ENCODE measurements around the gene LUZP1.
A peak's percentile ranks its signal among the peaks of the same experiment; 100 is the strongest.

The LUZP1 gene

DNA sequence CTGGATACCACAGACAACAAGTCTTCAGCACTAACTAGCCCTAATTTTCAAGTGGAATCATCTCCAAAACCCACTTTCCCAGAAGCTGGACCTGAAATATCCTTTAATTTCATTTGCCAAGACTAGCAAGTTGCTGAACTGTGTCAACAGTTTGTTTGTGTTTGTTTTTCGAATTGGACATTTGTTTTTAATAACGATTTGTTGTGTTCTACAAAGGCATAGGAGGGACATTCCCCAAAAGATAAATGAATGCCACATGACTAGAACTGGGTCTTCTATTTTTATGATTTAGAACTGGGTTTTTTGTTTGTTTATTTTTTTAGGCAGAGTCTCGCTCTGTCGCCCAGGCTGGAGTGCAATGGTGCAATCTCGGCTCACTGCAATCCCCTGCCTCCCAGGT is 17.9 kb downstream of the LUZP1 start:
- DNase-seq (ENCODE audit: low read depth) = no peak

- DNase-seq (ENCODE audit: low read depth) = no peak
Measured at GRCh38 chr1:23150125-23150524, 18.5 kb downstream of the LUZP1 start.

DNA sequence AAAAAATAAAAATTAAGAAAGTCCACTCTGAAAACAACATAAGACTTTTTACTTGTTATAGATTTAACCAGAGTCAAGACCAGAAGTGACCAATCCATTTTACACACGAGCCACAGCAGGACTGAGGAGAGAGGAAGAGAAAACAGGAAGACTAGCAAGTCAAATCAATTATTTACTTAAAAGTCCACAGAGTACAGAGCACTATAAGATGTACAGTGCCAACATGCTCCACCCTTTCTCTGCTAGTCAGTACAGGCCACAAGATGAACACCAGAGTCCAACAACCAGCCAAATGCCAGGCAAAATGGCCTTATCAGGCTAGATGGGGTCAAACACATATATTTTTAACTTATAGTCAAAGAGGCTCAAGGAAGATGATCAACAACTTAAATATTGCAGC is 19.5 kb downstream of the LUZP1 start:
- no peak for DNase-seq (ENCODE audit: low read depth)

DNA sequence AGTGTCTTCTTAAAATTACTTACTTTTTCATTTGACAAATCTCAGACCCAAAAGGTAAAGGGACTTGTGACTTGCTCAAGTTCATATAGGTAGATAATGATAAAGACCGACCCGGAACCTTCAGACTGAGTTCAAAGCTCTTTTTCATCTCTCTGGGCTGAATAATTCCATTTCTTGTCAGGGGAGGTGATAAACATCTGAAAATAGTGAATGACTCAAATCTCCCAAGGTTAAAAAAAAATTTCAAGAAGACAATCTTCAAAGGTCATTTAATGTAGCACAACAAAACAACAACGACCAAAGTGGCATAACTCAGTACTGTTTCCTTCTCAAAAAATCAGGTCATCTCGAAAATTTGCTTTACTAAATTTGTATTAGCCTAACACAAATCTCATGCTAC is 20.6 kb downstream of the LUZP1 start:
- DNase-seq (ENCODE audit: low read depth) = no peak

DNA sequence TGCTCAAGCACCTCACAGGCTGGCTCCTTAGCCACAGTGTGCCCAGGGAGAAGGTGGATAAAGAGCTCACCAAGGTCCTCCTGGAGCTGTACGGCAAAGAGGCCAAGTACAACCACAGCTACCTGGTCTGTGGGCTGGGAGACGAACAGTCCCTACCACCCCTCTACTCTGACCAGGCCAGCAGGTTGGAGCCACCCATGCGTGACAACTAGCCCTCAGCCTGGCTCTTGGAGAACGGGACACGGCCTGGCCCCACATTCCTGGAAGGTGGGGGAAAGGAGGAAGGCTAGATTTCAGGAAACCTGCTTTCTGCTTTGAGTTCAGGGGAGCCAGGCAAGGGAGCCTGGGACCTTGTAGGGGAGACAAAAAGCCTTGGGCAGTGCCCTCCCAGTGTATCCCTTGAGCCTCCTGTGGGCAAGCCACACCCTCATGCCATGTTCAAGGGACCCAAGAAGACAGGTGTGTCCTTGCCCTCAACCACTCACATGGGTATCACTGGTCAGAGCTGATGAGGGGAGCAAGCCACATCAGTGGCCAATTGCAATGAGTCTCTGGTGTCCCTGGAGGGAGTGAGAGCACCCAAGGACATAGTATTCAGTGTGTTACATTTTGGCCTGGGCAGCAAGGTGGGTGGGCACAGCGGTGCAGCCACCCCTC is 27.6 kb downstream of the LUZP1 start:
- no peak for DNase-seq (ENCODE audit: low read depth)

GRCh38 chr1:23135268-23135667 is 33.4 kb downstream of the LUZP1 start:
- no peak for DNase-seq (ENCODE audit: low read depth)

DNA sequence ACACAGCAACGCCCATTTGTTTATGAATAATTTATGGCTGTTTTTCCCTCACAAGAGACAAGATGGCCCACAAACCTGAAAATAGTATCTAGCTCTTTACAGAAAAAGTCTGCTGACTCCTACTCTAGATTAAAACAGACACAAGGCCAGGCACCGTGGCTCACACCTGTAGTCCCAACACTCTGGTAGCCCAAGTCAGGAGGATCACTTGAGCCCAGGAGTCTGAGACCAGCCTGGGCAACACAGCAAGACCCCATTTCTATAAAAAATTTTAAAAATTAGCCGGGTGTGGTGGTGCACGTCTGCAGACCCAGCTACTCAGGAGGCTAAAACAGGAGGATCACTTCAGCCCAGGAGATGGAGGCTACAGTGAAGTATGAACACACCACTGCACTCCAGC is 34.6 kb downstream of the LUZP1 start:
- DNase-seq (ENCODE audit: low read depth) = no peak

GRCh38 chr1:23133587-23133986 is 35.1 kb downstream of the LUZP1 start:
- DNase-seq (ENCODE audit: low read depth) = no peak

DNA sequence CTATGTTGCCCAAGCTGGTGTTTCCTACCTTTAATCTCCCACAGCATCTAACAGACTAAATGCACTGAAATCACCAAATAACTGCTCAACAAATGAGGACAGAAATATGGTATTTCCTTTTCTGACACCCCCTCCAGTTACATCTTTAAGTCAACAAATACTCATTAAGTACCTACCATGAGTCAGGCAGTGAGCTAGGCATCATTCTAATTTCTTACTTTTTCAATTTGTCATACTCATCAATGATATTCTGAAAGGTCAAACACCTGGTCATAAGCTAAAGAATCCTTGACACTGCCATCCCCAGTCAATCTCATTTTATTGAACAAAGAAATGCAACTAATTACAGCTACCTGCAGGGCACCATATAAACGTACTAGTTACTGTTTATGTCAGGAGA is 36.6 kb downstream of the LUZP1 start:
- DNase-seq (ENCODE audit: low read depth) = no peak

DNA sequence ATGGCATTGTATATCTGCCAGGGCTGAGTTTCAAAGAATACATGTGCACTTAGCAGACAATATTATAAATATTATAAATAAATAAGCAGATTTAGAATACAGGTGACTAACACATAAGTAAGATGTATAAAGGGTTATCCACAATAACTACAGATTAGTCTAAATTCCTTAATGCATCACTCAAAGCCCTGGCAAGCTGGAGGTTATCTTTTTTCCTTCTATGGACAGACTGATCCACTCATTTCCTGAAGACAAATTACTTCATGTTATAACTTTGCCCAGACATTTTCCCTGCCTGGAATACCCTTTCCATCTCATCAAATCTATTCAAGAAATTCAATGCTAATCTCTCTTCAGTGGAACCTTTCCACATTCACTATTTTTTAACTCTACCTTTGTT is 38.8 kb downstream of the LUZP1 start:
- no peak for DNase-seq (ENCODE audit: low read depth)

GRCh38 chr1:23126801-23127200 is 41.9 kb downstream of the LUZP1 start:
- DNase-seq (ENCODE audit: low read depth) = no peak

DNA sequence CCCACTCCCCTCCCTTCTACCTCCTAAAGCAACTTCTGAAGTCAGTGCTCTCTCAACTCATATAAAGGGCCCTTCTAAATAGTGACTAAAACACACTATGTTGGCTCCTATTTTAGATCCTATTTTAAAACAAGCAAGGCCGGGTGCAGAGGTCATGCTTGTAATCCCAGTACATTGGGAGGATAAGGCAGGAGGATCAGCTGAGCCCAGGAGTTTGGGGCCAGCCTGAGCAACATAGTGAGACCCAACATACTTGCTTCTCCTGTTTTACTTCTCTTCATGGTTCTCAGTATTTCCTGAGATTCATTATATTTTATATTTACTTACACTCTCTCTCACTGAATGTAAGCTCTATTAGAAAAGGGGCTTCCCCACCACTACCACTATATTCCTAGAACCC is 42.5 kb downstream of the LUZP1 start:
- DNase-seq (ENCODE audit: low read depth) = no peak

- no peak for DNase-seq (ENCODE audit: low read depth)
Measured at GRCh38 chr1:23125489-23125888, 43.2 kb downstream of the LUZP1 start.

GRCh38 chr1:23124259-23125026 is 44.2 kb downstream of the LUZP1 start:
- no peak for DNase-seq (ENCODE audit: low read depth)

GRCh38 chr1:23123528-23123927 is 45.1 kb downstream of the LUZP1 start:
- no peak for DNase-seq (ENCODE audit: low read depth)

DNA sequence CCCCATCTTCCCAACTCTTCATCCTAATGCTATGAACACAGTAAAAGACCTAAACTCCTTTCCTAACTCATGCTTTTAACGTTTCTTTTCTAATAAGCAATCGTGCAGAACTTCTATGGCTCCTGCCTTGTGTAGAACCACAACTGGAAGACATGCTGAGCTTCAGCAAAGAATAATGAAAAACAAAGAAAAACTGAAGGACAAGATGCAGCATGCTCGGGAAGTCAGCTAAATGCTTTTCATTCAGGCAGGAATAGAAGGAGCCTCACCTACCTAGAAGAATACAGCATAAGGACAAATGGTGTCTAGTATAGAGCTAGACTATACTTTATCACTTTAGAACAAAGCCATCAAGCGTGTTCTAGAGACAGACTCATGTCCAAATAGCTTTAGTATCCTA is 45.9 kb downstream of the LUZP1 start:
- no peak for DNase-seq (ENCODE audit: low read depth)

- DNase-seq (ENCODE audit: low read depth) = peak; percentile 54
Measured at GRCh38 chr1:23122023-23122748, 46.5 kb downstream of the LUZP1 start.

DNA sequence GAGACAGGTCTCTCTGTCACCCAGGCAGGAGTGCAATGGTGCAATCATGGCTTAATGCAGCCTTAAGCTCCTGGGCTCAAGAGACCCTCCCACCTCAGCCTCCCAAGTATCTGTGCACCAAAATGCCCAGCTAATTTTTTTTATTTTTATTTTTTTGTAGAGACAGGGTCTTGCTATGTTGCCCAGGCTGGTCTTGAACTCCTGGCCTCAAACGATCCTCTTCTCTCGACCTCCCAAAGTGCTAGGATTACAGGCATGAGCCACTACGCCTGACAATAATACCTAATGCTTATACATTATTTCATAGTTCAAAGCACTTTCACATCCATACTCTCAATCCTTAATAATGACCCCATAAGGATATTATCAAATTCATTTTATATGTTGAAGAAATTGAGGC is 48.3 kb downstream of the LUZP1 start:
- DNase-seq (ENCODE audit: low read depth) = no peak

GRCh38 chr1:23118957-23119792 is 49.5 kb downstream of the LUZP1 start:
- DNase-seq (ENCODE audit: low read depth) = no peak

GRCh38 chr1:23118407-23118806 is 50.2 kb downstream of the LUZP1 start:
- DNase-seq (ENCODE audit: low read depth) = no peak

DNA sequence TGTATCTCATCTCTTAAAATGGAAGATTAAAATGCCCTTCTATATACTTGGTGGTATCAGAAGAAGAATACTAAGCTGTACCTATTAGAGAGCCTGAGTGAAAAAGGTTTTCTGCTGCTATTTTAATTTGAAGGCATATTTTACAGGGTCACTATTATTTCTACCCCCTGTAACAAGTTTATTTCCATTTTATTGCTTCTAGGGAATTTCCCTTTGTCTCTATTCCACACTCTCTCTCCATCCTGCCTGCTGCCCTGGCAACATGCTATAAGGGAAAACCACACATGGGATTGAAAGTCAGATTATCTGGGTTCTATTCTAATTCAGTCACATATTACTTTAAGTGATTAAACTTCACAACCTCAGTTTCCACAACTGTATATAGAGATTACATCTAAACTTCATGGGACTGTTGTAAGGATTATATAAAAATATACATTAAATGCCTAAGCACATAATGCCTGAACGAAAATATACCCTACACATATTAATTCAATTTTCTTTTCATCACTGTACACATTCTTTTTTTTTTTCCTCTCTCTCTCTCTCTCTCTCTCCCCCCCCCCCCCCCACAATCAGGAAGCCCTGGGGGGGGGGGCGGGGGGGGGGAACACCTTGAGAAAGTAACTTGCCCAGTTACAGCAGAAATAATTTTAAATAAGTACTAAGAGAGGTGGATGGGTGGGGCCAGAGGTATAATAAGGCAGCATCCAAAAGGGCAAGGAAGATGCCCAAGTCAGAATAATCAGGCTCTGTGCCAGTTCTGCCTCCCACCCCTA is 51.5 kb downstream of the LUZP1 start:
- no peak for DNase-seq (ENCODE audit: low read depth)
